HG02852 (cell line): Measurements from ENCODE around the gene NR4A1.

ENCODE experiments used
- ATAC-seq: cut with Tn5 transposase; IDR thresholded peaks from one replicate; pipeline ENCODE4 v1.9.1; 2021; ENCODE audit warnings: mild to moderate bottlenecking, moderate library complexity; ENCODE audit not compliant: unreplicated experiment

Gene NR4A1

DNA sequence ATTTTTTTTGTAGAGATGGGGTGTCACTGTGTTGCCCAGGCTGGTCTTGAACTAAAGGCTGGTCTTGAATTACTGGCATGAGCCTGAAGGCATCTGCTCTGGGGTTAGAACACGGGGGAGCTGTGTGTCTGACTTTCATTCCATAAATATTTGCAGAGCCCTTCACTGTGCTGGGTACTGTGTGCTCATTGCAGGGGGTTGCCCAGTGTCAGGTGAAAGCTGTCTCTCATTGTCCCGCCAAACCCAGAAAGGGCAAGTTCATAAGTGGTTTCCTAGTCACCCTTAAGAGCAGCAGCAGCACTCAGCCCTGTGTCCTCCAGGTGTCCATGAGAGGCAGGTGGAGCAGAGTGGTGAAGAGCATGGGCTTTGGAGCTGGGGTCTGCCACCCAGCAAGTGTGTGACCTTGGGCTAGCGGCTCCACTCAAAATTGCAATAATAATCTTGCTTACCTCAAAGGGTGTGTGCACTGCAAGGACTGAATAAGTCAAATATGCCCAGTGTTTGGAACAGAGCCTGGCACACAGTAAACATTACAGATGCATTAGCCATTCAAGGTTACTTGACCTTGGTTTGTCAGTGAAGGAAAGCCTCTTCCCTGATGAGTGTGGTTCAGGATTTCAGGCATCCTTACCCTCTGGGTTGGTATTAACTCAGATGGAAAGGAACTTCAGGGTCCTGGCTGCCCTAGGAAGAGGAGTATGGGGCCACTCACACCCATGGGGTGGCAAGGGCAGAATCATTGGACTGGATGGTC is 23.9 kb downstream of the NR4A1 start:
- no peak for ATAC-seq

DNA sequence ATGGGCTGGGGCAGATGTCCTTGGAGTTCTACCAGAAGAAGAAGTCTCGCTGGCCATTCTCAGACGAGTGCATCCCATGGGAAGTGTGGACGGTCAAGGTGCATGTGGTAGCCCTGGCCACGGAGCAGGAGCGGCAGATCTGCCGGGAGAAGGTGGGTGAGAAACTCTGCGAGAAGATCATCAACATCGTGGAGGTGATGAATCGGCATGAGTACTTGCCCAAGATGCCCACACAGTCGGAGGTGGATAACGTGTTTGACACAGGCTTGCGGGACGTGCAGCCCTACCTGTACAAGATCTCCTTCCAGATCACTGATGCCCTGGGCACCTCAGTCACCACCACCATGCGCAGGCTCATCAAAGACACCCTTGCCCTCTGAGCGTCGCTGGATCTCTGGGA is 25.6 kb downstream of the NR4A1 start:
- ATAC-seq, result no peak

DNA sequence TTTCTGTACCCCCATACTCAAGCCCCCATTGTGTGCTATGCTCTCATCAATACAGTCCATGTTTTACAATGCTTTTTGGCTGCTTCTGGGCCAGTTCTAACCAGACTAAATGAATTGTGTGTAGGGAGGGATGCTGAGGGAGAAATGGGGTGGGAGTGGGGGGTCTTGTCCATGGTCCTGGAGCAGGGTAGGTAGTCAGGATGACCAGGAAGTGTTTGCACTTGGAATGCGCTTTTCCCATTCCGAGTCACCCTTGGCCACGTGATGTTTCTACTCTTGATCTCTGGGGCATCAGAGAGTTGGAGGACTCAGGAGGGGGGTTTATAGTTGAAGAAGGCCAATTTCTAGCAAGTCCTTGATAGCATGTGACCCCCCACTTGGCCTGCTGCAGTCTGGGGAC is 27.0 kb downstream of the NR4A1 start:
- ATAC-seq, result no peak

DNA sequence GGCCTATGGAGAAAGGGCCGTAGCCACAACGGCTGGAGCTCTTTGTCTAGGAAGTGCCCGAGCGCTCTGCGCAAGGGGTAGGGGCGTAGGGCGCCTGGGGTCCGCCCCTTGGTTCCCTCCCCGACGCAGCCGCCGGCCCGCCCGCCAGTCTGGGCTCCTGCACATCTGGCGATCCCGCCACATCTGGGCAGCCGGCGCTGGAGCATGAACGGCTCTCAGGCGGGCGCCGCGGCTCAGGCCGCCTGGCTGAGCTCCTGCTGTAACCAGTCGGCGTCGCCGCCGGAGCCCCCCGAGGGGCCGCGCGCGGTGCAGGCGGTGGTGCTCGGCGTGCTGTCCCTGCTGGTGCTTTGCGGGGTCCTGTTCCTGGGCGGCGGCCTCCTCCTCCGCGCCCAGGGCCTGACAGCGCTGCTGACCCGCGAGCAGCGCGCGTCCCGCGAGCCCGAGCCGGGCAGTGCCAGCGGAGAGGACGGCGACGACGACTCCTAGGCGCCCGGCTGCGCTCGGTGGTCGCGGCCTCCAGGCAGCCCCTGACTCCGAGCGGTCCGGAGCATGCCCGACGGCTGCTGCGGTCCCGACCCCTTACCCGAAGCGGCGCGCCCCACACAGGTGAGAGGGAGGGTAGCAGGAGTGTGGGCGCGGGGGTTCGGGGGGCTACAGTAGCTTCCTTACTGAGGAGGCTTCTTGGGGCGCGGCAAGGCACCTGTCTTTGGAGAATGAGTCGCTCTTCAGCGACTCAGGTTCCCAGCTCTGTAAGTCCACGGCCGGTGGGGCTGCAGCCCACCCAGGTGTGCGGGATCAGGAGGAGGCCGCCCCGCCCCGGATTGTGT is 28.5 kb downstream of the NR4A1 start, which contains the start of gene SMIM41:
SMIM41 (plus strand) TSS at position 129 of the 827 bp plus-strand sequence; CDS start at position 205, 76 bp downstream.
- ATAC-seq, result no peak

DNA sequence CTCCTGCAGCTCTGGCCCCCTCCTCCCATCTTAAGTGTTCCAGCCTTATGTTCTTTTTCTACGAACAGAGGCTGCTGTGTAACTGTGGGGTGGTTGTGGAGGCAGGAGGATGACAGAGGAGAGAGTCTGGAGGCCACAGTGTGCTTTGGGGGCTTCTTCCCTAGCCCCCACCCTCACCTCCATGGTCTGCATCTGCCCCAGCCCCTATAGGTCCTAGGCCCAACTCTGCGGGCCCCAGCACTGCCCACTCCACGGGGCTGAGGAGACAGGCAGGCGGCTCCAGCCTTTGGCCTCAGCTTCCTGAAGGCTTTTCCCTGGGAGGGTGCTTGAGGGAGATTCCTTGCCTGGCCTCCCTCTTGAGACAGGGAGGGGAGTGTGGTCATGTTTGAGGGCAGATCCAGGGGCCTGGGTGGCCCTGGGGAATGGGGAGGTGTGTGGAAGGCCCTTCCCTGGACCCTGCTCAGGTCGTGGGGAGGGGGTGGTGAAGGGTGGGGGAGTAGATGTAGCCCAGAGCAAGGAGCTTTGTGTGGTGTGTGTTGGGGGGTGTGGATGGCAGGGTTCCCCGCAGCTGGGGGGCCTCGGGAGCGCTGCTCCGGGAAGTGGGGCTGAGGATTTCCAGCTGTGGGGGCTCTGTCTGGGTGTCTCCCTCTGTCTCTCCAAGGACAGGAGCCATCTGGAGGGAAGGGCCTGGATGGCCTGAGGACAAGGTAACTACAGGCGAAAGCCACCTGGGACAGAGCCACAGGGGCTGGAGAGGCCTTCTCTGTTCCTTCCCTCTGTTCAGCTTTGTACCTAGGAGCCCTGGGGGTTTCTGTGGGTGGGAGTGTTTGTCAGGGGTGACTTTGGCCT is 29.4 kb downstream of the NR4A1 start:
- no peak for ATAC-seq

- peak; percentile 54 for ATAC-seq
These were observed 30.1 kb downstream of the NR4A1 start for GRCh38 chr12:52081263-52081733.

DNA sequence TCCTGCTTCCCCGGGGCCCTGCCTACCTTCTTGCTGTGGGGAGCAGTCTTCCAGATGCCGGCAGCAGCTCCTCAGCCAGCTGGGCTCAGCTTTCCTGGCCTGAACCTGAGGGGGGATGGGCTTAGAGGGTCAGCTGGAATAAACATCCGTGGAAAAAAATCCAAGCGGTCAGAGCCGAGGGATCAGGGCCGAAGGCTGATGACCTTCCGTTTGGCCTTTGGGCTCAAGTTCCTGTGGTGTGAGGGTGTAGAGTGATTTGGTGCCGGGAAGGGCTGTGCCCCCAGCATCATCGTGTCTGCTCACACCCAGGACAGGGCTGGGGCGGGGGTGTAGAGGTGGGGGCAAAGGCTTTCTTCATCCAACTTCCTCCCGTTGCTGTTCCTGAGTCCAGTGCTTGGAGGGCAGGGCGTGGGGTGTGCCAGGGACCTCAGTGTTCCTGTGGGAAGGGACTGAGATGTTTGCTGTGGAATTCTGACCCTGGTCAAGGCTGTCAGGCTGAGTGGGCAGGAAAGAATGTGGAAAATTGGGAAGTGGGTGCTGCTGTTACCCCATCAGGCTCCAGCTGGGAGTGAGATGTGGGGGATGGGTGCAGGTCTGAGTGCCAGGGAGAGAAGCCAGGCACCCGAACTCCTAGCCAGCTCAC is 30.9 kb downstream of the NR4A1 start:
- ATAC-seq, result no peak

GRCh38 chr12:52082669-52082987 is 31.4 kb downstream of the NR4A1 start:
- no peak for ATAC-seq

DNA sequence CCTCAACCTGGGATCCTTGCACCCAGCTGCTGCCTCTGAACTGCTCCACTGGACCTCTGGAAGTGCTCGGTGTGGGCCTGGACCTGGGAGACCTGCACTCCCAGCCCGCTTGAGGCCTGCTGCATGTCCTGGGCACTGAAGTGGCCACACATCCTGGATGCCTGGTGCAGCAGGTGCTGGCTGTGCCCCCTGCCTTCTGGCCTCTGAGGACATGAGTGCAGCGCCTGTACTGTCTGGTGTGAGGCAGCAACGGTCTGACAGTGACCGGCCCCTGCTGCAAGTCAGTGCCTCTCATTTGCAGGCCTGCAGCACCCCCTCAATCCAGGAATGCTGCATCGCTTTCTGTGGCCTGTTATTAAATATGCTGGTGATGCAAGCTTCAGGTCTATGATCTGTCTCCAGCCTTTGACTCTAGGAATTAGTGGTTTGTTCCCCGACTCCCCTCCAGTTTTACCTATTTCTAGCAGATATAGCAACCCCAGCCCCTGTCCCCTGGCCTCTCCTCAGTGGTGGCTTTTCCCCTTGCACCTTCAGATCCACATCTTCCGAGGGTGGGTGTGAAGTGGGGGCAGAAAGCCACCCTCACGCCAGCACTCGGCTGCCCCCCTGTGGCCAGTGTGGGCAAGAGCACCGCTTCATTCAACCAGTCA is 31.9 kb downstream of the NR4A1 start:
- no peak for ATAC-seq

GRCh38 chr12:52083638-52083996 is 32.4 kb downstream of the NR4A1 start:
- no peak for ATAC-seq

- ATAC-seq, result no peak
These were observed 33.4 kb downstream of the NR4A1 start for GRCh38 chr12:52084491-52085231.

GRCh38 chr12:52085682-52086180 is 34.5 kb downstream of the NR4A1 start:
- no peak for ATAC-seq

DNA sequence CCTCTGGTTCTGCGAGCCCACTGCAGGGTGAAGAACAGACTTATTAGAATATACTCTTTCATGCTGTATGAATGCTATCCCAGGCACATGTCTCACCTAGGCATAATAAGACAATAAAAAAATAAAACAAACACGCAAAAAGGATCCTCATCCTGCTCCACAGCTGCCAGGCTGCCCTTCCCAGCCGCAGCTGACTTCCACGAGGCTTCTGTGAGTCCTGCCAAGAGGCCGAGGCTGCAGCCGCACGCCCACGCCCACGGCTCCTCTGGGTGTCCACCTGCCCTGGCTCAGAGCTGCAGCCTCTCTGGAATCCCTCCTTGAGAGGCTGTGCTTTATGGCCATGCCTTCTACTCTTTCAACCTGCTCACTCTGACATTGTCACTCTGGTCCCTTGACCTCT is 35.1 kb downstream of the NR4A1 start:
- ATAC-seq, result no peak

DNA sequence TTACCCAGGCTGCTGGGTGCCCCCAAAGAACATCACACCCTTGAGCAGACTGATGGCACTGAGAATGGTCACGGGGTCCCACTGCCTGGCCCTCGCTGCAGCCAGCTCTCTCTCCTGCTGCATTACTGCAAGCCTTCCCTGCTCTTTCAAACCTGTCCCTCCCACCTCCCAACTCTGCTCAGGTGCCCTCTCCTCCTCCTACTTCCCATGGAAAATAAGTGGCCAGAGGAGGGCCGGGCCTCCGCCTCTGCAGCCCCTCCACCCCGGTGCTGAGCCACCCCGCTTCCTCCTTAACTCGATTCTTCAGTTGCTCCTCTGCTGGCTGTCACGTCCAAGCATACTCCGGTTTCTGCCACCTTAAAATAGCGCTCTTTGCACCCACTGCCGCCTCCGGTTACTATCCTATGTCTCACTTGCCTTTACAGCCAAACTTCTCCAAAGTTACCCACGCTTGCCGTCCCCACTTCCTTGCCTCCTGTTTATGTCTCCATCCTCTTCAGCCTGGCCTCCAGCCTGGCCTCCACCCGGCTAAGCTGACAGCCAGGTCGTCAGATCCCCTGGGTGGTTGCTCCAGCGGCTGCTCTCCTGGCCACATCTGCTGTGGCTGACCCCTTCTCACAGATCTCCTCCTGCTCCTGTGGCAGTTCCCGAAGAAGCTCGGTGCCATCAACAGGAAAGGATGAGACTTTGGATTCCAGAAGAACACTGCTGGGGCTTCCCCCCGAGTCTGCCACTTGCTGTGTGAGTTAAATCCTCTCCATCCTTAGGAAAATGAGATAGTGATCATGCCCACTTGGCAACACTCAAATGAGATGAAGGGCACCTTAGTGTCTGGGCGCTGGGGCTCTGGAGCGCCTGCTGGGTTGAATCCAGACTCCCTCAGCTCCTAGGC is 35.9 kb downstream of the NR4A1 start:
- no peak for ATAC-seq

DNA sequence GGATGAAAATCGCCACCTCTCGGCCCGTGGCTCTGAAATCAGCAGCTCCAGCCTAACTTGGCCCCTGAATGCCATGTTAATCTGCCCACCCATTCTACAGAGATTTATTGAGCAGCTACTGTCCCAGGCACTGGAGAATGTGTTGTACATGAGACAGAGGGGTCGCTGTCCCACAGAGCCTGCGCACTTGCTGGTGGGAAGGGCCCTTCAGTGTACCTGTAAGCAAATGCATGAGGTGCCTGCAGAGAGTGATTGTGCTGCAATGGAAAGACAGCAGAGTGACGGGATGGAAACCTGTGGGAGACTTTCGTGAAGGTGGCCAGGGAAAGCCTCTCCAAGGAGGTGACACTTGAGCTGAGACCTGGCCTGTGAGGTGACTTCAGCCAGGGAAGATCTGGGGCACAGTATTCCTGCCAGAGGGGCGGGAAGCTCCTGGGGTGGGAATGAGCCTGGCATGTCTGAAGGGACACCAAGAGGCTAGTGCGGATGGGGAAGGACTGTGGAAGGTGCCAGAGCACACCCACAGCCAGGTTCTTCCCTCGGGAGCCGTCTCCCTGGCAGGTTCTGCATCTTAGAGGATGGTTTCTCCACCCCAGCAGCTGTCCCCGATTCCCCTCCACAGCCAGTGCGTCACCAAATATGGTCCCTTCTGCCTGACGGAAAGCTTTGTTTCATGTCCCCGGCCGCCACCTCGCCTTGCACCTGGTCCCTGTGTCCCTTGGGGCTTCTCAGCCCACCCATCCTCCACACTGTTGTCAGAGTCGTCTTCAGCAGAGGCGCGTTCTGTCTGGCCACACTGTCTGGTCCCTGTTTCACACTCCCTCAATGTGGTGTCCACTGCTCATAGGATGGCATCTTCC is 36.9 kb downstream of the NR4A1 start:
- no peak for ATAC-seq

GRCh38 chr12:52089491-52089890 is 38.2 kb downstream of the NR4A1 start:
- no peak for ATAC-seq

GRCh38 chr12:52090291-52090690 is 39.0 kb downstream of the NR4A1 start:
- no peak for ATAC-seq

- no peak for ATAC-seq
These were observed 39.8 kb downstream of the NR4A1 start for GRCh38 chr12:52091061-52091460.
